Measurements from ENCODE around the gene IGSF21. TPM values are rescaled to one million over a fixed set of nuclear protein-coding genes. Genes with fewer than 3 reads are reported as not detected.

IGSF21 gene
- total RNA-seq, 1 experiment from 2014 or later, result 5.2 TPM

DNA sequence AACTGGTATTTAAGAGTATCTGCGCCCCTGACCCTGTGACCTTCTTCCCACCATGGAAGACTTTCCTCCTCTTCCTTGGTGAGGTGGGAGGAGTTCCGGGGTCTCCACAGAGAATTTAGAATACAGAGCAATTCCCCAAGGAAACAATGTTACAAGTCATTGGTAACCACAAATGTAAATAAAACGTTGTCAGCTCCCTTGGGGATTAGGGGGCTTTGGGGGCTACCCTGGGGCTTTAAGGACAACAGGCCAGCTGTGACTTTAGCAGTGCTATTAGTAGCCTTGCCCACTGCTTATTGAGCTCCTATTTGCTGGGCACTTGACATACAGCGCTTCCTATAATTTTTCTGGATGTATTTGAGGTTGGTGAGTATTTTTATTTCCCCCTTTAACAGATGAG, 69.0 kb downstream of the IGSF21 start:
- Mint-ChIP-seq H3K27me3 (ENCODE audit: low read depth) (no peaks in the 10 kb centered on the region; the same call in 1 of the 2 replicates), H3K27ac (peak overlapping the region in 2 of 3 experiments; percentile 85 to 89; a peak in 5 of 7 replicates), H3K36me3 (ENCODE audit: insufficient read depth in 1 of 3, low read depth in 3 of 3) (no peaks in the 10 kb centered on the region), H3K4me3 (no peak overlapping the region), H3K9me3 (no peaks in the 10 kb centered on the region), H3K4me1 (peaks cover 44 to 47% of the 10 kb centered on the region in 2 experiments)
- TF ChIP-seq, protein P1, sequence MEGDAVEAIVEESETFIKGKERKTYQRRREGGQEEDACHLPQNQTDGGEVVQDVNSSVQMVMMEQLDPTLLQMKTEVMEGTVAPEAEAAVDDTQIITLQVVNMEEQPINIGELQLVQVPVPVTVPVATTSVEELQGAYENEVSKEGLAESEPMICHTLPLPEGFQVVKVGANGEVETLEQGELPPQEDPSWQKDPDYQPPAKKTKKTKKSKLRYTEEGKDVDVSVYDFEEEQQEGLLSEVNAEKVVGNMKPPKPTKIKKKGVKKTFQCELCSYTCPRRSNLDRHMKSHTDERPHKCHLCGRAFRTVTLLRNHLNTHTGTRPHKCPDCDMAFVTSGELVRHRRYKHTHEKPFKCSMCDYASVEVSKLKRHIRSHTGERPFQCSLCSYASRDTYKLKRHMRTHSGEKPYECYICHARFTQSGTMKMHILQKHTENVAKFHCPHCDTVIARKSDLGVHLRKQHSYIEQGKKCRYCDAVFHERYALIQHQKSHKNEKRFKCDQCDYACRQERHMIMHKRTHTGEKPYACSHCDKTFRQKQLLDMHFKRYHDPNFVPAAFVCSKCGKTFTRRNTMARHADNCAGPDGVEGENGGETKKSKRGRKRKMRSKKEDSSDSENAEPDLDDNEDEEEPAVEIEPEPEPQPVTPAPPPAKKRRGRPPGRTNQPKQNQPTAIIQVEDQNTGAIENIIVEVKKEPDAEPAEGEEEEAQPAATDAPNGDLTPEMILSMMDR (conservative IDR thresholded peaks at IDR 0.05), result no peak
- DNase-seq, result no peak
- H3K79me1 ChIP-seq (ENCODE audit: insufficient read depth, low read depth, low read length, poor library complexity, severe bottlenecking), result no peaks in the 10 kb centered on the region
- no peaks in the 10 kb centered on the region for H3K27me3 ChIP-seq (ENCODE audit: insufficient read depth, low read length)
- no peak overlapping the region for H2AFZ ChIP-seq (ENCODE audit: low read length)
- H3K4me1 ChIP-seq (ENCODE audit: insufficient read depth, low read length), result peaks cover 17% of the 10 kb centered on the region; the same call in 1 of the 2 replicates
- no peaks in the 10 kb centered on the region for H3K23me2 ChIP-seq (ENCODE audit: insufficient read length, low read depth, low read length, poor library complexity, severe bottlenecking)
- no peak overlapping the region for H3T11ph ChIP-seq (ENCODE audit: low read length)
- no peak overlapping the region for H3K14ac ChIP-seq (ENCODE audit: insufficient read depth, low read length)
- no peak overlapping the region for H4K5ac ChIP-seq (ENCODE audit: insufficient read length, low read depth, low read length)
- H2BK120ac ChIP-seq (ENCODE audit: low read depth, low read length, poor library complexity, severe bottlenecking), result no peak overlapping the region
- H4K8ac ChIP-seq (replicated peaks; ENCODE audit: insufficient read length, low read depth, low read length), result no peak overlapping the region
- H3K27ac ChIP-seq (ENCODE audit: insufficient read length, low read depth, low read length), result no peak overlapping the region
- H3K4ac ChIP-seq (ENCODE audit: low read depth, low read length), result no peak overlapping the region
- no CpG with 5 or more reads among the region's 4 CpGs for WGBS (ENCODE audit: extremely low coverage, insufficient read length, low lambda C conversion rate)
- H3K18ac ChIP-seq (ENCODE audit: insufficient read length, low read depth, low read length), result no peak overlapping the region
- H3K9ac ChIP-seq (ENCODE audit: extremely low read depth, insufficient read length, low read length), result no peak overlapping the region
- no peaks in the 10 kb centered on the region for H4K20me1 ChIP-seq (ENCODE audit: control insufficient read depth, insufficient read depth, insufficient read length)
- no peak overlapping the region for H2BK15ac ChIP-seq (ENCODE audit: low read depth, low read length)
- no peaks in the 10 kb centered on the region for H3K9me3 ChIP-seq (ENCODE audit: control insufficient read depth, low read depth, low read length)
- no peak overlapping the region for H2BK5ac ChIP-seq (ENCODE audit: insufficient read length, low read length)
- H4K91ac ChIP-seq (ENCODE audit: insufficient read length, low read depth, low read length), result no peak overlapping the region
- H3K23ac ChIP-seq (ENCODE audit: insufficient read length, low read depth, low read length), result no peak overlapping the region
- no peaks in the 10 kb centered on the region for H3K79me2 ChIP-seq (ENCODE audit: insufficient read depth, low read length)
- no peak overlapping the region for H3K56ac ChIP-seq (ENCODE audit: insufficient read length, low read depth, low read length)
- H2BK20ac ChIP-seq (ENCODE audit: low read depth, low read length, poor library complexity, severe bottlenecking), result no peak overlapping the region
- no peak overlapping the region for H2BK12ac ChIP-seq (ENCODE audit: insufficient read length, low read depth, low read length)
- no peak overlapping the region for H2AK5ac ChIP-seq (ENCODE audit: insufficient read length, low read length)
- no peak overlapping the region for H3K4me2 ChIP-seq (ENCODE audit: insufficient read depth, insufficient read length, low read length)

Measured in H9 (cell line).